ENCODE results near the gene HK1.

Gene HK1

GRCh38 chr10:69410487-69410886 lies 132.2 kb downstream of the HK1 start:
- peaks cover 32% of the 10 kb centered on the region for H3K4me1 Mint-ChIP-seq
- ATAC-seq (no peak), DNase-seq (no peak)
- H3K4me3 Mint-ChIP-seq = no peak overlapping the region
- H3K27ac Mint-ChIP-seq = no peak overlapping the region
- H3K9me3 Mint-ChIP-seq = no peaks in the 10 kb centered on the region
- no peaks in the 10 kb centered on the region for H3K27me3 Mint-ChIP-seq

- H3K4me1 Mint-ChIP-seq = peaks cover 22% of the 10 kb centered on the region
- H3K4me3 Mint-ChIP-seq = no peak overlapping the region
- no peak overlapping the region for H3K27ac Mint-ChIP-seq
- no peak for ATAC-seq
- no peaks in the 10 kb centered on the region for H3K27me3 Mint-ChIP-seq
- no peak for DNase-seq
- H3K9me3 Mint-ChIP-seq = no peaks in the 10 kb centered on the region
These were observed 133.2 kb downstream of the HK1 start for GRCh38 chr10:69411476-69411875.

- Mint-ChIP-seq H3K27ac (no peak overlapping the region), H3K4me3 (no peak overlapping the region)
These were observed 134.0 kb downstream of the HK1 start for GRCh38 chr10:69412232-69412790.

GRCh38 chr10:69413221-69413865 lies 135.0 kb downstream of the HK1 start:
- H3K4me3 Mint-ChIP-seq = no peak overlapping the region
- ATAC-seq (peak; percentile 27), DNase-seq (peak; percentile 31 to 43)
- H3K27me3 Mint-ChIP-seq = no peaks in the 10 kb centered on the region
- peaks cover 10% of the 10 kb centered on the region for H3K4me1 Mint-ChIP-seq
- H3K9me3 Mint-ChIP-seq = no peaks in the 10 kb centered on the region
- no peak overlapping the region for H3K27ac Mint-ChIP-seq

More at GRCh38 chr10:69412232-69412790, 134.0 kb downstream of the HK1 start:
- DNase-seq (no peak), ATAC-seq (no peak)
- H3K9me3 Mint-ChIP-seq = no peaks in the 10 kb centered on the region
- peaks cover 20% of the 10 kb centered on the region for H3K4me1 Mint-ChIP-seq
- no peaks in the 10 kb centered on the region for H3K27me3 Mint-ChIP-seq

- Mint-ChIP-seq H3K9me3 (no peaks in the 10 kb centered on the region), H3K4me1 (peaks cover 6% of the 10 kb centered on the region), H3K27ac (no peak overlapping the region), H3K27me3 (no peaks in the 10 kb centered on the region), H3K4me3 (no peak overlapping the region)
- DNase-seq (no peak), ATAC-seq (no peak)
These were observed 136.0 kb downstream of the HK1 start for GRCh38 chr10:69414036-69415018.

GRCh38 chr10:69415049-69415448 lies 136.8 kb downstream of the HK1 start:
- DNase-seq = no peak
- Mint-ChIP-seq H3K4me3 (no peak overlapping the region), H3K27me3 (no peaks in the 10 kb centered on the region), H3K27ac (no peak overlapping the region), H3K9me3 (no peaks in the 10 kb centered on the region), H3K4me1 (peaks cover 6% of the 10 kb centered on the region)
- ATAC-seq = no peak

- H3K4me1 Mint-ChIP-seq = peaks cover 6% of the 10 kb centered on the region
- H3K27me3 Mint-ChIP-seq = no peaks in the 10 kb centered on the region
- DNase-seq (no peak), ATAC-seq (no peak)
- H3K9me3 Mint-ChIP-seq = no peaks in the 10 kb centered on the region
- H3K27ac Mint-ChIP-seq = no peak overlapping the region
- no peak overlapping the region for H3K4me3 Mint-ChIP-seq
These were observed 137.7 kb downstream of the HK1 start for GRCh38 chr10:69415951-69416350.

GRCh38 chr10:69416695-69417094 lies 138.4 kb downstream of the HK1 start, which contains the start of gene TACR2:
TACR2 (minus strand) TSS chr10:69416918; CDS start chr10:69416323, 595 bp downstream.
- Mint-ChIP-seq H3K9me3 (no peaks in the 10 kb centered on the region), H3K27ac (no peak within 1 kb of the TSS), H3K27me3 (no peaks in the 10 kb centered on the region), H3K4me1 (peaks cover 7% of the 10 kb centered on the region), H3K4me3 (no peak within 1 kb of the TSS)
- ATAC-seq (no peak), DNase-seq (no peak)

GRCh38 chr10:69417542-69417941 lies 139.2 kb downstream of the HK1 start:
- Mint-ChIP-seq H3K27me3 (no peaks in the 10 kb centered on the region), H3K27ac (no peak overlapping the region), H3K9me3 (no peaks in the 10 kb centered on the region), H3K4me3 (no peak overlapping the region), H3K4me1 (peaks cover 13% of the 10 kb centered on the region)
- no peak for ATAC-seq
- DNase-seq = no peak

GRCh38 chr10:69418052-69418752 lies 139.9 kb downstream of the HK1 start:
- Mint-ChIP-seq H3K9me3 (no peaks in the 10 kb centered on the region), H3K27ac (peak overlapping the region in 1 of 2 donors; percentile 57), H3K27me3 (no peaks in the 10 kb centered on the region), H3K4me1 (peaks cover 9% of the 10 kb centered on the region), H3K4me3 (no peak overlapping the region)
- DNase-seq (no peak), ATAC-seq (no peak)

GRCh38 chr10:69419096-69419743 lies 140.9 kb downstream of the HK1 start:
- no peak overlapping the region for H3K27ac Mint-ChIP-seq
- H3K4me1 Mint-ChIP-seq = peaks cover 12% of the 10 kb centered on the region
- no peaks in the 10 kb centered on the region for H3K27me3 Mint-ChIP-seq
- H3K9me3 Mint-ChIP-seq = peaks cover 0 to 5% of the 10 kb centered on the region in 2 donors
- DNase-seq (no peak), ATAC-seq (no peak)
- H3K4me3 Mint-ChIP-seq = no peak overlapping the region

GRCh38 chr10:69419744-69420126 lies 141.4 kb downstream of the HK1 start:
- ATAC-seq (no peak), DNase-seq (no peak)
- H3K27me3 Mint-ChIP-seq = no peaks in the 10 kb centered on the region
- H3K4me3 Mint-ChIP-seq = no peak overlapping the region
- H3K27ac Mint-ChIP-seq = no peak overlapping the region
- H3K4me1 Mint-ChIP-seq = peaks cover 14% of the 10 kb centered on the region
- peaks cover 0 to 7% of the 10 kb centered on the region in 2 donors for H3K9me3 Mint-ChIP-seq

GRCh38 chr10:69421611-69422308 lies 143.5 kb downstream of the HK1 start:
- H3K9me3 Mint-ChIP-seq = peaks cover 0 to 7% of the 10 kb centered on the region in 2 donors
- DNase-seq (no peak), ATAC-seq (no peak)
- no peaks in the 10 kb centered on the region for H3K27me3 Mint-ChIP-seq
- no peak overlapping the region for H3K4me3 Mint-ChIP-seq
- peak overlapping the region in 1 of 2 donors; percentile 16 for H3K27ac Mint-ChIP-seq
- H3K4me1 Mint-ChIP-seq = peaks cover 31% of the 10 kb centered on the region

- no peak for ATAC-seq
- Mint-ChIP-seq H3K4me1 (peaks cover 32% of the 10 kb centered on the region), H3K4me3 (no peak overlapping the region), H3K27ac (no peak overlapping the region), H3K9me3 (peaks cover 0 to 7% of the 10 kb centered on the region in 2 donors), H3K27me3 (no peaks in the 10 kb centered on the region)
- DNase-seq = no peak
These were observed 144.4 kb downstream of the HK1 start for GRCh38 chr10:69422676-69423075.
